ENCODE results near the gene GAPDHS.

- no peak for TF ChIP-seq POLR2A (IDR thresholded peaks at IDR 0.05)
- TF ChIP-seq CTCF (IDR thresholded peaks at IDR 0.05): no peak
- TF ChIP-seq POLR2AphosphoS5 (IDR thresholded peaks at IDR 0.05): no peak
These were observed 22.9 kb downstream of the GAPDHS start for GRCh38 chr19:35556025-35556590.
